GM21786 (cell line): ENCODE measurements around the gene SMARCC2.
A peak's percentile ranks its signal among the peaks of the same experiment; 100 is the strongest.
"Not testable (repeated sequence)": the region's sequence is repeated elsewhere in the genome, so short reads cannot be mapped to it uniquely, and the experiment has no call there.

ENCODE experiments used
- ATAC-seq: cut with Tn5 transposase; IDR thresholded peaks from one replicate; pipeline ENCODE4 v1.9.1; 2021; ENCODE audit not compliant: unreplicated experiment

The SMARCC2 gene

GRCh38 chr12:56212361-56212760 is 23.1 kb upstream of the SMARCC2 start:
- ATAC-seq: no peak

DNA sequence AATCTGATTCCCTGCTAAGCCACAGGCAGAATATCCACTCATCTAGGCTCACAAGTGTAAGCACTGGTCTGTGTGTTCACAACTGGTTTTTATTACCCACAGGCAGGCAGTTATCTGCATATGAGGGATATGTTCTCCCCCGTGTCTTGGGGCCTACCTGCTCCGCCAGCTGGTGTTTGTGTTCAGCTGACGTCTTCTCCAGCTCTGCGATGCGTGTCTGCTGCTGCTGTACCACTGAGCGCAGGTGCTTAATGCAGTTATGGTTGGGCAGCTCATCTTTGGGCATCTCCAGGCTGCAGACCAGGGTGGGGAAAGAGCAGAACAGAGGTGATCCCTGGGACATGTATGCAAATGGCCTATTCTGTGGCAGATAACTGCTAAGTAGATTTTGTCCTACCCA is 18.7 kb upstream of the SMARCC2 start:
- ATAC-seq: no peak

DNA sequence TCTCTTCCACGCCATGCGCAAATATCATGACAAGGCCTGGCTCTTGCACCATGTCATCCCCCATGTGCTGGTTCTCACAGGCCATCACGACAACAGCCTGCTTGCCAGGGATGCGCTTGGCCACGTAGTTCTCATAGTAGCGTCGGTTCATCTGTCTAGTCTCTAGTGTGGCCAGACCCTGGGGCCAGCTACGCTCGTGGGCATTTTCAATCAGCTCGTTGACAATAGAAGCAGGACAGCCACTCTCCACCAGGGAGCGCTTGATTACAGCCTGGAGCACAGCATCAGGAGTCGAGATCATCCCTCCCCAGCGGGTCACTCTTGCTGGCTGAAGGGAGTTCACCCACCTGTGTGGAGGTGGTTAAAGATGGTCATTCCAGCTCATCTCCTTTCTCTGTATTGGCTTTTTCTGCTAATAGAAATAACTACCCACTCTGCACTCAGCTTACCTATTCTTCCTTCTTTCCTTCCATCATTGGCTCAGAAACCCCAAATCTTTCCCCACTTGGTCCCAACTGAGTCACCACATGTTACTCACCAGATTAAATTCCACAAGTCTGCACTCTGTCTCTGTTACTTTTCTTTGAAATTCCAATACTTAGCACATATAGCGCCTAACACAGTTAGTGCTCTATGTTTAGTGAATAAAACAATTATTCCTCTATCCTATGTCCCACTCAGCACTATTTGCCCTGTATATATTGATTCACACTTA is 17.3 kb upstream of the SMARCC2 start:
- no peak for ATAC-seq

DNA sequence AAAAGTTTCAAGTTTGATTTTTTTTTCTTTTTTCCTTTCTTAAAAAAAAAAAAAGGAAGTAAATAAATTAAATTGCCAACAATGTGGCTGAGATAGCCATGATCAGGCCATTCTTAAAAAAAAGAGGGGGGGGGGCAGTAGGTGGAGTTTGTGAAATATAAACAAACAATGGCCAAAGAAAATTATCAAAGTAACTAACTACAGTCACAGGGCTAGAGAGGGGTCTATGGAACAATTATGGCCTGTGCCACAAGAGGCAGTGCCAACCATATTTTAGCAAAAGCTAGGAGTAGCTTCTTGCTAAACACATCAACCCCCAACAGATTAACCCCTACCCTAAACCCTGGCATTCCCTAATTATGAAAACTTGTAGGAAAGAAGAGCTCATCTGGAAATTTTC is 16.2 kb upstream of the SMARCC2 start:
- no peak for ATAC-seq

DNA sequence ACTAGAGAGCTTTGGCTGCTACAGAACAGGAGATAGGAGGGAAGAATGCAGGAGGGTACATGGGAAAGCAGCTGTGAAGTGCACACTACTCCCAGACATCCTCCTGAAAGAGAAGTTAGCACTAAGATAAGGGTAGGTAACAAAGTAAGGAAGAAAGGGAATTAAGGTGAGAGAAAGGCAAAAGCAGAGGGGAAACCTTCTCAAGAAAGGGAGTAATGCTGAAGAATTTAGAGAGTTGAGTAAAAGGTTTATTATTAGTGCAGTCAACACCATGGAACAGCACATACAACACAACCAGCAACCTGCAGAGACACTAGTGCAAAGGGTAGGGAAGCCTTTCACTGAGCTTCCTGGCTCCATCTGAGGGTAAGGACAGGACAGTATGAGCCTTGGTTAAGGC is 15.0 kb upstream of the SMARCC2 start:
- ATAC-seq: no peak

GRCh38 chr12:56202838-56203237 is 13.6 kb upstream of the SMARCC2 start:
- no peak for ATAC-seq

- no peak for ATAC-seq
Measured at GRCh38 chr12:56202366-56202765, 13.1 kb upstream of the SMARCC2 start.

GRCh38 chr12:56198836-56199235 is 9.6 kb upstream of the SMARCC2 start:
- ATAC-seq: no peak

GRCh38 chr12:56197921-56198635 is 8.8 kb upstream of the SMARCC2 start:
- ATAC-seq: no peak

GRCh38 chr12:56196818-56197550 is 7.7 kb upstream of the SMARCC2 start:
- not testable (repeated sequence) for ATAC-seq

GRCh38 chr12:56193025-56193578 is 3.8 kb upstream of the SMARCC2 start:
- no peak for ATAC-seq

GRCh38 chr12:56192582-56192981 is 3.3 kb upstream of the SMARCC2 start:
- ATAC-seq: no peak

GRCh38 chr12:56190695-56191155 is 1.4 kb upstream of the SMARCC2 start:
- ATAC-seq: no peak

- ATAC-seq: peak; percentile 39
Measured at GRCh38 chr12:56189918-56190694, 823 bp upstream of the SMARCC2 start.

DNA sequence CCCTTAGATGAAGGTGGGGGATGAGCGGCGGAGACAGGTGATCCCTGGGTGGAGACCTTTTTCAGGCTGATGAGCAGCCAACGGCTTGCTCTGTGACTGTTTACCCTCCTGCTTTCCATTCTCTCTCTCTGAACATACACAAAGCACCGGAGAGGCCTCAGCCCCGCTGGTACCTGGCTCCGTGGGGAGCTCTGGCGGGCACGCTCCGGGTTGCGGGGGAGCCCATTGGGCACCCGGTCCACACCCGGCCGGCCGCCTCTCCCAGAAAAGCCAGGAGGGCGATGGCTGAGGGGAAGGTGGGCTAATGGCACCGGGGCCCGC is 545 bp downstream of the SMARCC2 start:
- ATAC-seq: no peak

- no peak for ATAC-seq
Measured at GRCh38 chr12:56188131-56188777, 1.0 kb downstream of the SMARCC2 start.

GRCh38 chr12:56186957-56187356 is 2.3 kb downstream of the SMARCC2 start:
- no peak for ATAC-seq

GRCh38 chr12:56178347-56178746 is 10.9 kb downstream of the SMARCC2 start:
- ATAC-seq: no peak

GRCh38 chr12:56172839-56173238 is 16.4 kb downstream of the SMARCC2 start:
- no peak for ATAC-seq

DNA sequence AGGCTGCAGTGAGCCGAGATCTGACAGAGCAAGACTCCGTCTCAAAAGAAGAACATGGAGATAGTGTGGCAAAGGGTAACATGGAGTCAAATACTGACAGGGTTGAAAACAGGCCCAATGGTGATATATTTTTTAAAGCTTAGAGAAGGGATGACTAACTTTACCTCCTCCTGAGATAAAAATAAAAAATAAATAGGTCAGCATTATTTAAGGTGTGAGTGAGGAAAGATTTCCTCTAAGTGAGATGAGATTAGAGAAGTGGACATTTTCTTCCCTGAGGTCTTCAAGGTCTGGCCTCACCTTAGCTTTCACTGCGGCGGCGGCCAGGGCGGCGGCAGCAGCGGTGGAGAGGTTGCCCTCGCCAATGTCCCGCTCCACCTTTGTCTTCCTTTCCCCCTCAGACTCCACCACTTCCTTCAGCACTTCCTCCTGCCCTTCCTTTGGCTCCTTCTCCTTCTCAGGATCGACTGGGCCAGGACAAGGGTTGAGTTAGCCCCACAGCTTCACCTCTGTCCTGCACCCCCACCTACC is 20.0 kb downstream of the SMARCC2 start:
- ATAC-seq: no peak
